Measurements from ENCODE around the gene SH2D7.

The SH2D7 gene

GRCh38 chr15:78077871-78078210, 14.5 kb upstream of the SH2D7 start:
- no peak for DNase-seq (ENCODE audit: low read depth in 2 of 2)

GRCh38 chr15:78079298-78080087, 12.9 kb upstream of the SH2D7 start:
- DNase-seq (ENCODE audit: low read depth in 2 of 2), result no peak

GRCh38 chr15:78080088-78080460, 12.3 kb upstream of the SH2D7 start:
- no peak for DNase-seq (ENCODE audit: low read depth in 2 of 2)

- DNase-seq (ENCODE audit: low read depth in 2 of 2), result no peak
Measured at GRCh38 chr15:78082106-78082742, 10.1 kb upstream of the SH2D7 start.

- DNase-seq (ENCODE audit: low read depth in 2 of 2), result no peak
Measured at GRCh38 chr15:78082743-78083110, 9.6 kb upstream of the SH2D7 start.

- no peak for DNase-seq (ENCODE audit: low read depth in 2 of 2)
Measured at GRCh38 chr15:78083186-78083585, 9.2 kb upstream of the SH2D7 start.

GRCh38 chr15:78083687-78084448, 8.5 kb upstream of the SH2D7 start:
- DNase-seq (ENCODE audit: low read depth in 2 of 2), result no peak

- DNase-seq (ENCODE audit: low read depth in 2 of 2), result no peak
Measured at GRCh38 chr15:78084449-78084750, 8.0 kb upstream of the SH2D7 start.

GRCh38 chr15:78085928-78086327, 6.4 kb upstream of the SH2D7 start:
- DNase-seq (ENCODE audit: low read depth in 2 of 2), result no peak

GRCh38 chr15:78087951-78088772, 4.2 kb upstream of the SH2D7 start:
- DNase-seq (ENCODE audit: low read depth in 2 of 2), result no peak

- DNase-seq (ENCODE audit: low read depth in 2 of 2), result no peak
Measured at GRCh38 chr15:78088773-78089080, 3.6 kb upstream of the SH2D7 start.

GRCh38 chr15:78090422-78091063, 1.8 kb upstream of the SH2D7 start:
- DNase-seq (ENCODE audit: low read depth in 2 of 2), result no peak

- DNase-seq (ENCODE audit: low read depth in 2 of 2), result no peak
Measured at GRCh38 chr15:78093242-78094020, 1.1 kb downstream of the SH2D7 start.

GRCh38 chr15:78097667-78098066, 5.3 kb downstream of the SH2D7 start:
- DNase-seq (ENCODE audit: low read depth in 2 of 2), result no peak

- DNase-seq (ENCODE audit: low read depth in 2 of 2), result no peak
Measured at GRCh38 chr15:78098131-78098755, 5.9 kb downstream of the SH2D7 start.

GRCh38 chr15:78100886-78101285, 8.5 kb downstream of the SH2D7 start:
- DNase-seq (ENCODE audit: low read depth in 2 of 2), result no peak

- DNase-seq (ENCODE audit: low read depth in 2 of 2), result no peak
Measured at GRCh38 chr15:78101423-78102105, 9.2 kb downstream of the SH2D7 start.

- DNase-seq (ENCODE audit: low read depth in 2 of 2), result no peak
Measured at GRCh38 chr15:78102211-78102610, 9.8 kb downstream of the SH2D7 start.

- no peak for DNase-seq (ENCODE audit: low read depth in 2 of 2)
Measured at GRCh38 chr15:78102741-78103140, 10.4 kb downstream of the SH2D7 start.
